HepG2 (cell line): ENCODE data around the gene SPDL1. TPM values are rescaled to one million over a fixed set of nuclear protein-coding genes. Genes with fewer than 3 reads are reported as not detected.

Experiments
- GPN1 ChIP-seq: sonication (generic); formaldehyde crosslinking; IDR thresholded peaks from 2 replicates; pipeline ENCODE4 v1.5.1; 2020; ENCODE audit warnings: missing genetic modification reagents, borderline replicate concordance
- HMGXB4 ChIP-seq, 2 experiments: sonication (generic) in 1 of 2; formaldehyde crosslinking in 1 of 2; IDR thresholded peaks; 2 replicates each; pipeline versions ENCODE4 v1.4.0 to v1.6.1; 2018 to 2020; ENCODE audit warnings: missing genetic modification reagents in 2 of 2, borderline replicate concordance in 1 of 2, low read depth in 1 of 2, mild to moderate bottlenecking in 1 of 2, missing biosample characterization in 1 of 2
- HNRNPLL ChIP-seq: fragments of 200-400 bp; formaldehyde crosslinking; IDR thresholded peaks from 2 replicates; pipeline ENCODE4 v1.6.1; 2017; ENCODE audit warnings: mild to moderate bottlenecking, low read depth, low read length; ENCODE audit not compliant: poor library complexity, severe bottlenecking
- IRF9 ChIP-seq: sonication (generic); formaldehyde crosslinking; IDR thresholded peaks from 2 replicates; pipeline ENCODE4 v1.8.0; 2022; ENCODE audit warnings: missing genetic modification reagents, mild to moderate bottlenecking, borderline replicate concordance
- KIAA2018 ChIP-seq: sonication (generic); formaldehyde crosslinking; IDR thresholded peaks from 2 replicates; pipeline ENCODE4 v1.5.0; 2020; ENCODE audit warnings: mild to moderate bottlenecking, missing genetic modification reagents, borderline replicate concordance
- KLF9 ChIP-seq: IDR thresholded peaks from 2 replicates; pipeline ENCODE4 v1.6.1; 2016; ENCODE audit warnings: low read depth
- MATR3 ChIP-seq: sonication (generic); formaldehyde crosslinking; IDR thresholded peaks from 2 replicates; pipeline ENCODE4 v1.4.0; 2020; ENCODE audit warnings: missing genetic modification reagents
- MEF2D ChIP-seq: sonication (generic); formaldehyde crosslinking; IDR thresholded peaks from 2 replicates; pipeline ENCODE4 v1.5.1; 2020; ENCODE audit warnings: mild to moderate bottlenecking, missing genetic modification reagents
- MTF2 ChIP-seq: sonication (generic); formaldehyde crosslinking; IDR thresholded peaks from 2 replicates; pipeline ENCODE4 v1.5.0; 2020; ENCODE audit warnings: missing genetic modification reagents, borderline replicate concordance
- PAF1 ChIP-seq: IDR thresholded peaks from 2 replicates; pipeline ENCODE4 v1.6.1; 2016; ENCODE audit warnings: missing genetic modification reagents, missing compliant biosample characterization
- RBM39 ChIP-seq: fragments of 200-400 bp; formaldehyde crosslinking; IDR thresholded peaks from one replicate; pipeline ENCODE4 v1.6.1; 2018; ENCODE audit warnings: antibody characterized with exemption, mild to moderate bottlenecking, low read depth, low read length; ENCODE audit not compliant: poor library complexity, severe bottlenecking
- SPEN ChIP-seq: sonication (generic); formaldehyde crosslinking; IDR thresholded peaks from 2 replicates; pipeline ENCODE4 v1.5.1; 2020; ENCODE audit warnings: low read depth, mild to moderate bottlenecking, missing genetic modification reagents
- ZNF24 ChIP-seq: fragments of 450-650 bp; IDR thresholded peaks from 2 replicates; pipeline ENCODE4 v1.6.1; 2017; ENCODE audit warnings: antibody characterized with exemption, mild to moderate bottlenecking
- ZNF652 ChIP-seq: IDR thresholded peaks from 2 replicates; pipeline ENCODE4 v1.6.1; 2016; ENCODE audit warnings: low read depth, borderline replicate concordance
- ZNF691 ChIP-seq: sonication (generic); formaldehyde crosslinking; IDR thresholded peaks from 2 replicates; pipeline ENCODE4 v1.4.0; 2020; ENCODE audit warnings: missing genetic modification reagents, low read depth, mild to moderate bottlenecking, borderline replicate concordance
- ZSCAN20 ChIP-seq: sonication (generic); formaldehyde crosslinking; IDR thresholded peaks from 2 replicates; pipeline ENCODE4 v1.4.0; 2020; ENCODE audit warnings: missing genetic modification reagents, mild to moderate bottlenecking, borderline replicate concordance
- polyA plus RNA-seq, 8 experiments: library from polyadenylated mRNA; depleted of rRNA in 3 of 8; stranded (reverse) in 7 of 8; unstranded in 1 of 8; fragments of >200 nt; fragmentation: Illumina TruSeq in 4 of 8; extraction: Trizol in 4 of 8; gene quantifications; 2 replicates each; pipeline versions ENCODE4 v1.2.1 to v1.2.3, GENCODE V29; 2011 to 2016; ENCODE audit warnings: low read depth in 4 of 8, missing spikeins in 1 of 8, mixed read lengths in 1 of 8; ENCODE audit not compliant: insufficient read depth in 1 of 8
- total RNA-seq, 5 experiments: library from RNA; depleted of rRNA; stranded (reverse); fragments of >200 nt; fragmentation: Illumina TruSeq; extraction: Trizol; gene quantifications; 2 replicates each; pipeline ENCODE4 v1.2.3, GENCODE V29; 2016; ENCODE audit warnings: low read depth in 1 of 5

SPDL1 gene
- total and polyA plus RNA-seq, 2 of the 13 experiments (the other 11 are each of a cell fraction or from before 2014, with no cell fraction given) = 10.9 to 36.6 TPM

GRCh38 chr5:169583424-169584220, at the start of gene SPDL1 (continued):
- no peak for TF ChIP-seq KIAA2018 (CRISPR knock-in tag)
- no peak; the same call in 1 of the 2 replicates for TF ChIP-seq ZNF652 (CRISPR knock-in tag)
- no peak for TF ChIP-seq GPN1 (CRISPR knock-in tag)
- no peak for TF ChIP-seq PAF1 (CRISPR knock-in tag)
- TF ChIP-seq ZNF24 = no peak
- TF ChIP-seq MTF2 (CRISPR knock-in tag) = no peak
- TF ChIP-seq KLF9 = no peak
- TF ChIP-seq MEF2D (CRISPR knock-in tag) = no peak
- no peak for TF ChIP-seq MATR3 (CRISPR knock-in tag)
- TF ChIP-seq HMGXB4 (CRISPR knock-in tag; IDR thresholded peaks at IDR 0.05; ENCODE audit: borderline replicate concordance in 1 of 2, low read depth in 1 of 2) = peak in 1 of 2 experiments; percentile 66; a peak in 2 of 4 replicates
- no peak for TF ChIP-seq ZSCAN20 (CRISPR knock-in tag)
- TF ChIP-seq HNRNPLL = peak; percentile 58
- no peak for TF ChIP-seq IRF9
- 0 out of 2 replicates have a peak, but pooled peaks have one; percentile 46 for TF ChIP-seq ZNF691
- TF ChIP-seq RBM39 = no peak
- TF ChIP-seq SPEN (CRISPR knock-in tag) = peak; percentile 74; the same call in 1 of the 2 replicates
